ENCODE results near the gene TMEM258. TPM values are rescaled to one million over a fixed set of nuclear protein-coding genes. Genes with fewer than 3 reads are reported as not detected.
A peak's percentile ranks its signal among the peaks of the same experiment; 100 is the strongest.

The TMEM258 gene
- polyA plus RNA-seq, 10 donors = 123 to 167 (median 137) TPM

GRCh38 chr11:61827571-61828378 lies 35.4 kb upstream of the TMEM258 start, which contains the start of gene FADS2:
FADS2 (plus strand) TSS chr11:61828300; CDS start chr11:61828391, 91 bp downstream.
- peak; percentile 95 to 99 (median 97) for DNase-seq

GRCh38 chr11:61826930-61827570 lies 34.7 kb upstream of the TMEM258 start:
- DNase-seq = no peak

- DNase-seq = no peak
Measured at GRCh38 chr11:61820174-61820573, 27.8 kb upstream of the TMEM258 start.

- DNase-seq = no peak
Measured at GRCh38 chr11:61817471-61818202, 25.2 kb upstream of the TMEM258 start.

- peak; percentile 84 to 93 (median 86) for DNase-seq
Measured at GRCh38 chr11:61816736-61817455, 24.5 kb upstream of the TMEM258 start, which contains the start of gene FADS1. FADS1 (minus strand) TSS chr11:61817003; CDS start chr11:61816929, 74 bp downstream.

GRCh38 chr11:61815790-61816735 lies 23.7 kb upstream of the TMEM258 start:
- peak; percentile 40 to 87 (median 60) for DNase-seq

- DNase-seq = peak; percentile 92 to 98 (median 97)
Measured at GRCh38 chr11:61814958-61815789, 22.8 kb upstream of the TMEM258 start.

GRCh38 chr11:61814247-61814957 lies 22.0 kb upstream of the TMEM258 start:
- DNase-seq = peak in 1 of 3 donors; percentile 17

GRCh38 chr11:61812736-61813411 lies 20.5 kb upstream of the TMEM258 start:
- DNase-seq = no peak

- DNase-seq = no peak
Measured at GRCh38 chr11:61811831-61812230, 19.4 kb upstream of the TMEM258 start.

GRCh38 chr11:61810671-61811175 lies 18.3 kb upstream of the TMEM258 start:
- no peak for DNase-seq

GRCh38 chr11:61806785-61807184 lies 14.4 kb upstream of the TMEM258 start:
- DNase-seq = no peak

GRCh38 chr11:61805146-61805545 lies 12.7 kb upstream of the TMEM258 start:
- DNase-seq = no peak

GRCh38 chr11:61803889-61804647 lies 11.7 kb upstream of the TMEM258 start:
- DNase-seq = no peak

GRCh38 chr11:61802605-61803004 lies 10.2 kb upstream of the TMEM258 start:
- DNase-seq = no peak

GRCh38 chr11:61800331-61801281 lies 8.2 kb upstream of the TMEM258 start:
- no peak for DNase-seq
